Activated B cell treated with CpG ODN at 0.5 μM for 24 hours (primary cell): ENCODE data around the gene CENATAC. TPM values are rescaled to one million over a fixed set of nuclear protein-coding genes. Genes with fewer than 3 reads are reported as not detected.
"Not testable (repeated sequence)": the region's sequence is repeated elsewhere in the genome, so short reads cannot be mapped to it uniquely, and the experiment has no call there.

Experiments
- ATAC-seq: fragments of 200-7000 bp; cut with Tn5 transposase; one replicate; pipeline ENCODE4 v1.10.0; 2021; ENCODE audit warnings: low read depth, mild to moderate bottlenecking, moderate library complexity
- CTCF ChIA-PET: fragments of 350-600 bp; sonication (Branson Sonifier 250); formaldehyde crosslinking; loops from one replicate; lab custom pipeline; 2021; ENCODE audit warnings: antibody characterized with exemption; lab: Charles Lee
- POLR2A ChIA-PET: fragments of 350-600 bp; sonication (Branson Sonifier 250); formaldehyde crosslinking; loops from one replicate; lab custom pipeline; 2021; ENCODE audit warnings: antibody characterized with exemption; lab: Charles Lee
- DNase-seq: peaks from one replicate; pipeline ENCODE4 v3.0.0; 2022
- H3K27ac Mint-ChIP-seq: one replicate; pipeline ENCODE4 v1.8.0; 2020; ENCODE audit warnings: mixed read lengths
- H3K27me3 Mint-ChIP-seq: one replicate; pipeline ENCODE4 v1.8.0; 2021; ENCODE audit warnings: mixed read lengths
- H3K36me3 Mint-ChIP-seq: one replicate; pipeline ENCODE4 v1.8.0; 2021; ENCODE audit warnings: low read depth, mixed read lengths
- H3K4me1 Mint-ChIP-seq: one replicate; pipeline ENCODE4 v1.8.0; 2021; ENCODE audit warnings: mixed read lengths
- H3K4me3 Mint-ChIP-seq: one replicate; pipeline ENCODE4 v1.8.0; 2020; ENCODE audit warnings: mild to moderate bottlenecking, mixed read lengths
- H3K9me3 Mint-ChIP-seq: one replicate; pipeline ENCODE4 v1.8.0; 2020; ENCODE audit warnings: mixed read lengths
- intact Hi-C: fragments of 100-400 bp; cut with micrococcal nuclease; formaldehyde crosslinking; loops from one replicate; pipeline ENCODE4 v1.15.1; 2024
- total RNA-seq: library from RNA; stranded (reverse); gene quantifications from 2 replicates; pipeline ENCODE4 v1.2.3, GENCODE V29; 2022
- TF ChIP-seq, protein P1 (sequence below): fragments of 200-600 bp; IDR thresholded peaks from one replicate; pipeline ENCODE4 v1.8.0; 2022; ENCODE audit warnings: antibody characterized with exemption, mild to moderate bottlenecking

Gene CENATAC, protein sequence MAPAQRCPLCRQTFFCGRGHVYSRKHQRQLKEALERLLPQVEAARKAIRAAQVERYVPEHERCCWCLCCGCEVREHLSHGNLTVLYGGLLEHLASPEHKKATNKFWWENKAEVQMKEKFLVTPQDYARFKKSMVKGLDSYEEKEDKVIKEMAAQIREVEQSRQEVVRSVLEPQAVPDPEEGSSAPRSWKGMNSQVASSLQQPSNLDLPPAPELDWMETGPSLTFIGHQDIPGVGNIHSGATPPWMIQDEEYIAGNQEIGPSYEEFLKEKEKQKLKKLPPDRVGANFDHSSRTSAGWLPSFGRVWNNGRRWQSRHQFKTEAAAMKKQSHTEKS
- 66.4 and 85.7 TPM in 2 replicates for total RNA-seq

DNA sequence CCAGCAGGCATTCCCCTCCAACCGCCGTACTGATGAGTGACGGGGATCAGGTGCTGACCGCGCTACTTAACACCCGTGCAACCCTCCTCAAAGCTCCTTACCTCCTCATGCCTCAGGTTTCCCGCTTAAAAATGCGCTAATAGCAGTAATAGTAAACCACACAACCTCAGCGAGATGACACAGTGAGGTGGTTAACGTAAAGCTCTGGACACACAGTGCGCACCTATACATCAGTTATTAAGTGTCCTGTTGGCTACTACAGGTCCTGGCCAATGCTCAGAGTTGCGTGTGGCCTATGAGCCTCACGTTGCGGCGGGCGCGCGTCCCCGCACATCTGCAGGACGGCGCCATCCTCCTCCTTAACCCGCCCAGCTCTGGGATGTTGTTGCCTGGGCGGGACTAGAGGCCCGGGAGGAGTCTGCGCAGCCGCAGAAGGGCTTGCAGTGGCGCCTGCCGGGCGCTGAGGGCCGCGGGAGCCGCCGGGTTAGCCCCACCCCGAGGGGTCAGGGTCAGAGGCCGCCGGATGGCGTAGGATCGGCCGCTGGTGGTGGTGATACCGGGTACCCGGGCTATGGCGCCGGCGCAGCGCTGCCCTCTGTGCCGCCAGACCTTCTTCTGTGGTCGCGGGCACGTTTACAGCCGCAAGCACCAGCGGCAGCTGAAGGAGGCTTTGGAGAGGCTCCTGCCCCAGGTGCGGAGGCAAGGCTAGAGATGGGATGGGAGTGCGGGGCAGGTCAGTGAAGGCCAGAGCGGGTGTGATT is at the start of gene CENATAC:
CENATAC (plus strand) TSS at position 512 of the 761 bp plus-strand sequence; CDS start at position 572, 60 bp downstream.
- peaks cover 41% of the 10 kb centered on the region for H3K36me3 Mint-ChIP-seq
- no peaks in the 10 kb centered on the region for H3K27me3 Mint-ChIP-seq
- H3K4me1 Mint-ChIP-seq = peaks cover 32% of the 10 kb centered on the region
- H3K9me3 Mint-ChIP-seq = no peaks in the 10 kb centered on the region
- ChIA-PET CTCF (no interaction called here), POLR2A (interaction anchor here (0.5 to 2.6 kb wide), 17 partner anchors 8 to 428 kb away, joined by 3 to 33 read pairs (median 4); partner anchors contain the start of genes C2CD2L, DDX6, HINFP and HMBS)
- TF ChIP-seq, protein P1, sequence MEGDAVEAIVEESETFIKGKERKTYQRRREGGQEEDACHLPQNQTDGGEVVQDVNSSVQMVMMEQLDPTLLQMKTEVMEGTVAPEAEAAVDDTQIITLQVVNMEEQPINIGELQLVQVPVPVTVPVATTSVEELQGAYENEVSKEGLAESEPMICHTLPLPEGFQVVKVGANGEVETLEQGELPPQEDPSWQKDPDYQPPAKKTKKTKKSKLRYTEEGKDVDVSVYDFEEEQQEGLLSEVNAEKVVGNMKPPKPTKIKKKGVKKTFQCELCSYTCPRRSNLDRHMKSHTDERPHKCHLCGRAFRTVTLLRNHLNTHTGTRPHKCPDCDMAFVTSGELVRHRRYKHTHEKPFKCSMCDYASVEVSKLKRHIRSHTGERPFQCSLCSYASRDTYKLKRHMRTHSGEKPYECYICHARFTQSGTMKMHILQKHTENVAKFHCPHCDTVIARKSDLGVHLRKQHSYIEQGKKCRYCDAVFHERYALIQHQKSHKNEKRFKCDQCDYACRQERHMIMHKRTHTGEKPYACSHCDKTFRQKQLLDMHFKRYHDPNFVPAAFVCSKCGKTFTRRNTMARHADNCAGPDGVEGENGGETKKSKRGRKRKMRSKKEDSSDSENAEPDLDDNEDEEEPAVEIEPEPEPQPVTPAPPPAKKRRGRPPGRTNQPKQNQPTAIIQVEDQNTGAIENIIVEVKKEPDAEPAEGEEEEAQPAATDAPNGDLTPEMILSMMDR = no peak
- ATAC-seq = peak; percentile 95
- H3K4me3 Mint-ChIP-seq = peak within 1 kb of the TSS; percentile 95
- intact Hi-C loops = loop anchor here (1.0 to 10.0 kb wide), 7 partner anchors 20 to 425 kb away; partner anchors contain the start of genes ARCN1, C2CD2L, HYOU1 and MCAM
- H3K27ac Mint-ChIP-seq = peak within 1 kb of the TSS; percentile 91
- DNase-seq = peak; percentile 91

DNA sequence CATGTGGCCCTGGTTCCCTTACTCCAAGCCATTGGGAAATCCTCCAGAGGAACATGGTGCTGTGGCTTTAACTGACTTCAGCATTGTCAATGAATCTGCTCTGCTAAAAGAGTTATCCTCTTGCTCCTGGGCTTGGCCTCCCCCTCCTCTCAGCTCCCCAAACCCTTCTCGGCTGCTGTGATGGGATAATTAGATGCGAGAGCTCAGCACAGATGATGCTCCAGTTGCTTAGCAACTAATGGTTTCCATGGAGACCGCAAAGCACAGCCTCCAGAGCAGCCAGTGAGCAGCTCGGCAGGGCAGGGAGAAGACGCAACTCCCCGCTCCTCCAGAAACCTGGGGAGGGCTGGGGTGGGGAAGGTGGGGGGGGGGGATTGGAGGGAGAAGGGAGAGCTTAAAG is 44.7 kb upstream of the CENATAC start:
- no peak for ATAC-seq
- intact Hi-C loops = no loop called here
- H3K27me3 Mint-ChIP-seq = peaks cover 27% of the 10 kb centered on the region
- POLR2A ChIA-PET = no interaction called here
- H3K4me1 Mint-ChIP-seq = peaks cover 3% of the 10 kb centered on the region
- DNase-seq = no peak
- H3K4me3 Mint-ChIP-seq = no peak overlapping the region
- H3K9me3 Mint-ChIP-seq = no peaks in the 10 kb centered on the region
- CTCF ChIA-PET = no interaction called here
- no peak overlapping the region for H3K27ac Mint-ChIP-seq
- TF ChIP-seq, protein P1 = no peak
- no peaks in the 10 kb centered on the region for H3K36me3 Mint-ChIP-seq

DNA sequence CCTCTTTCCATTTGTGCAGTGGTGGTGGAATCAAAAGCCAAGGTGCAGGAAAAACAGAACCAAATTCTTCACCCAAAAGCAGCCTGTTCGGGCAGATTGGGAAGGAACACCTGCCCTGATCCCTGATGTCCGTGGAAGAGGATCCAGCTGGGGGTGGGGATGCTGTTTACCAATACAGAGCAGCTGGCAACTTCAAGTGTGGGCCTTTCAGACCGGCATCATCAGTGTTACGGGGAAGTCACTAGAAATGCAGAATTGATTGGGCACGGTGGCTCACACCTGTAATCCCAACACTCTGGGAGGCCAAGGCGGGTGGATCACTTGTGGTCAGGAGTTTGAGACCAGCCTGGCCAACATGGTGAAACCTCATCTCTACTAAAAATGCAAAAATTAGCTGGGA is 44.0 kb upstream of the CENATAC start:
- intact Hi-C loops, H3K27ac Mint-ChIP-seq, DNase-seq, H3K36me3 Mint-ChIP-seq, H3K9me3 Mint-ChIP-seq, H3K4me1 Mint-ChIP-seq, H3K4me3 Mint-ChIP-seq, ATAC-seq, POLR2A ChIA-PET: not testable (repeated sequence)
- H3K27me3 Mint-ChIP-seq = peaks cover 27% of the 10 kb centered on the region
- CTCF ChIA-PET = interaction anchor here (1.1 to 1.2 kb wide), 3 partner anchors 28 to 264 kb away, joined by 3 to 5 read pairs (median 3); partner anchors contain the start of gene BCL9L

DNA sequence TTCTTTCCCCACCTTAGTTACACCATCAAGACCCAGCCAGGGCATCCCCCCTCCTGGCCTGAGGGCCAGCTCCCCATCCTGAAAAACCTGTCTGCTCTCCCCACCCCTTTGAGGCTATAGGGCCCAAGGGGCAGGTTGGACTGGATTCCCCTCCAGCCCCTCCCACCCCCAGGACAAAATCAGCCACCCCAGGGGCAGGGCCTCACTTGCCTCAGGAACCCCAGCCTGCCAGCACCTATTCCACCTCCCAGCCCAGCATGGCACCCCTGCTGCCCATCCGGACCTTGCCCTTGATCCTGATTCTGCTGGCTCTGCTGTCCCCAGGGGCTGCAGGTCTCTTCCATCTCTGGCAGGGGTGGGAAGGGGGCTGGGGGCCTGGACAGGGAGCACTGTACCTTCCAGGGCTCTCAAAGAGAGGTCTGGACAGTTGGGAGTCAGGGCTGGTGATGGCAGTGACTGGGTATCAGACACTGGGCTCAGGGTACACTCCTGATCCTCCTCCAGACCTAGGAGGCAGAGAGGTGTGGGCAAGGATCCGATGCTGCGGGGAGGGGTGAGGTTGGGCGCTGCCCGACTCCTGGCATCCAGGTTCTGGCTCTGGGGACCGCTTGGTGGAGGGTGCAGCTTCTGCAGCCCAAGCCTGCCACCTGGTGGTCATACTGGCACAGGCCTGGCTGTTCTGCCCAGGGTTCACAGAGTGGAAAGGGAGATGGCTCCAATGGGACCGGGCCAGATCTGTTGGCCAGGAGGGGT is 41.7 kb upstream of the CENATAC start, which contains the start of gene UPK2:
UPK2 (plus strand) TSS at position 205 of the 753 bp plus-strand sequence; CDS start at position 258, 53 bp downstream.
- POLR2A ChIA-PET = interaction anchor here (1.0 to 2.3 kb wide), 3 partner anchors 27 to 266 kb away, joined by 3 to 10 read pairs (median 5); no protein-coding TSS in a partner anchor
- TF ChIP-seq, protein P1 = peak; percentile 62
- ATAC-seq (peak; percentile 99), DNase-seq (peak; percentile 81)
- Mint-ChIP-seq H3K9me3 (no peaks in the 10 kb centered on the region), H3K36me3 (no peaks in the 10 kb centered on the region), H3K27ac (no peak within 1 kb of the TSS), H3K27me3 (peaks cover 26% of the 10 kb centered on the region), H3K4me1 (peaks cover 3% of the 10 kb centered on the region), H3K4me3 (no peak within 1 kb of the TSS)
- CTCF ChIA-PET = interaction anchor here (0.9 to 2.9 kb wide), 14 partner anchors 10 to 297 kb away, joined by 3 to 16 read pairs (median 4); no protein-coding TSS in a partner anchor
- intact Hi-C loops = loop anchor here (1.0 kb wide), 5 partner anchors 26 to 297 kb away; partner anchors contain the start of gene SLC37A4
